Measurements from ENCODE around the gene SLC29A2.

The SLC29A2 gene

GRCh38 chr11:66333220-66333877, 38.2 kb downstream of the SLC29A2 start:
- no peak for DNase-seq (ENCODE audit: low read depth)
- H3K4me3 ChIP-seq (ENCODE audit: control insufficient read depth, low read depth, low read length), result no peak overlapping the region
- TF ChIP-seq CTCF (IDR thresholded peaks at IDR 0.05; ENCODE audit: control insufficient read depth, insufficient read depth, low read depth, low read length, missing control alignments), result no peak

GRCh38 chr11:66332371-66333219, 39.0 kb downstream of the SLC29A2 start:
- TF ChIP-seq CTCF (IDR thresholded peaks at IDR 0.05; ENCODE audit: control insufficient read depth, insufficient read depth, low read depth, low read length, missing control alignments), result no peak
- H3K4me3 ChIP-seq (ENCODE audit: control insufficient read depth, low read depth, low read length), result no peak overlapping the region
- no peak for DNase-seq (ENCODE audit: low read depth)

- TF ChIP-seq CTCF (IDR thresholded peaks at IDR 0.05; ENCODE audit: control insufficient read depth, insufficient read depth, low read depth, low read length, missing control alignments), result no peak
- DNase-seq (ENCODE audit: low read depth), result no peak
- no peak overlapping the region for H3K4me3 ChIP-seq (ENCODE audit: control insufficient read depth, low read depth, low read length)
Observed at GRCh38 chr11:66331542-66332370, 39.8 kb downstream of the SLC29A2 start.

GRCh38 chr11:66330931-66331330, 40.6 kb downstream of the SLC29A2 start:
- no peak for DNase-seq (ENCODE audit: low read depth)

GRCh38 chr11:66329165-66329673, 42.3 kb downstream of the SLC29A2 start:
- no peak for TF ChIP-seq CTCF (IDR thresholded peaks at IDR 0.05; ENCODE audit: control insufficient read depth, insufficient read depth, low read depth, low read length, missing control alignments)
- no peak overlapping the region for H3K4me3 ChIP-seq (ENCODE audit: control insufficient read depth, low read depth, low read length)
- no peak for DNase-seq (ENCODE audit: low read depth)

More at GRCh38 chr11:66330931-66331330, 40.6 kb downstream of the SLC29A2 start:
- H3K4me3 ChIP-seq (ENCODE audit: control insufficient read depth, low read depth, low read length), result no peak overlapping the region
- TF ChIP-seq CTCF (IDR thresholded peaks at IDR 0.05; ENCODE audit: control insufficient read depth, insufficient read depth, low read depth, low read length, missing control alignments), result no peak

All from AG09309 (cell line).